ENCODE data around the gene NRARP. TPM values are rescaled to one million over a fixed set of nuclear protein-coding genes. Genes with fewer than 3 reads are reported as not detected.
A peak's percentile ranks its signal among the peaks of the same experiment; 100 is the strongest.

NRARP gene
- total and polyA plus RNA-seq, 4 donors: 0.48 to 1.3 (median 0.93) TPM; not detected in 1

DNA sequence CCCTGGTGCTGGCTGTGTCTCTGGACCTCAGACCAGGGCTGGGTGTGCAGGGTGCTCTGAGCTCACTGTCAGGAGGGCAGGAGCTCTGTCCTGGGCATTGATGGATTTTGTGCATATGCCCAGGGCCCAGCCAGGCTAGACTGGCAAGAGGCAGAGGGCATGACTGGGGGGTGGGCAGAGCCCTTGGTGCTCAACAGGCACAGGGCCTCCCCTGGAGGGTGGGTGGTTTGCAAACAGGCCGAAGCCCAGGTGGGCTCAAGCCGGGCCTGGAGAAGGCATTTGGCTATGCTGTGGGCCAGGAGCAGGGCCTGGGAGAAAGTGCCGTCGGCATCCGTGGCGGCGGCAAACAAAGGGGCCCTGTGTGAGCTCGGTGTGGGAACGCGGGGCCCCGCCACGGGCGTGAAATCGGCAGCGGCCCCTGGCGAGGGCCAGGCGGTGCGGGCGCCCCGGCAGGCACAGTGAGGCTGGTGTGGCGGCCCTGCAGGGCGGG, 1.9 kb upstream of the NRARP start:
- WGBS: 84% methylated on average over 22 of the region's 22 CpGs
- peak; percentile 33 for DNase-seq (ENCODE audit: low spot score)
- H3K27ac ChIP-seq (ENCODE audit: low read depth in 1 of 2, low read length in 2 of 2): no peak overlapping the region

GRCh38 chr9:137303151-137303892, 1.3 kb upstream of the NRARP start:
- Histone ChIP-seq H3K27ac (ENCODE audit: low read depth in 1 of 2, low read length in 2 of 2) (peak overlapping the region in 1 of 2 donors; percentile 50), H3K9ac (ENCODE audit: low read depth in 1 of 2, low read length in 2 of 2) (no peak overlapping the region), H3K9me3 (ENCODE audit: control insufficient read depth in 4 of 4, low read length in 3 of 4) (no peaks in the 10 kb centered on the region), H3K4me3 (ENCODE audit: low read depth in 1 of 3, low read length in 3 of 3) (no peak overlapping the region), H3K27me3 (ENCODE audit: control insufficient read depth in 4 of 4, insufficient read depth in 4 of 4, low read length in 3 of 4) (peaks cover 0 to 3% (median 0%) of the 10 kb centered on the region in 4 donors), H3K36me3 (ENCODE audit: control insufficient read depth in 4 of 4, insufficient read depth in 3 of 4, low read depth in 1 of 4, low read length in 3 of 4) (no peaks in the 10 kb centered on the region), H3K4me1 (ENCODE audit: control insufficient read depth in 4 of 4, insufficient read depth in 4 of 4, low read length in 3 of 4) (peaks cover 13 to 59% (median 28%) of the 10 kb centered on the region in 4 donors)
- 76% methylated on average over 23 of the region's 23 CpGs for WGBS
- TF ChIP-seq FOXA1 (IDR thresholded peaks at IDR 0.05) (no peak), YY1 (IDR thresholded peaks at IDR 0.05) (no peak), NR2F2 (IDR thresholded peaks at IDR 0.05) (no peak), GABPA (IDR thresholded peaks at IDR 0.05 in 1 of 2, conservative IDR thresholded peaks at IDR 0.05 in 1 of 2) (no peak), CTCF (IDR thresholded peaks at IDR 0.05; ENCODE audit: low read depth, low read length, missing input control) (no peak), HNF4A (conservative IDR thresholded peaks at IDR 0.05) (no peak), REST (IDR thresholded peaks at IDR 0.05) (no peak), HNF4G (IDR thresholded peaks at IDR 0.05) (no peak), RAD21 (IDR thresholded peaks at IDR 0.05) (no peak), RXRA (IDR thresholded peaks at IDR 0.05) (no peak), SP1 (IDR thresholded peaks at IDR 0.05) (no peak), EGR1 (IDR thresholded peaks at IDR 0.05; ENCODE audit: low read depth in 2 of 2) (no peak)
- TF ChIP-seq, protein P1, sequence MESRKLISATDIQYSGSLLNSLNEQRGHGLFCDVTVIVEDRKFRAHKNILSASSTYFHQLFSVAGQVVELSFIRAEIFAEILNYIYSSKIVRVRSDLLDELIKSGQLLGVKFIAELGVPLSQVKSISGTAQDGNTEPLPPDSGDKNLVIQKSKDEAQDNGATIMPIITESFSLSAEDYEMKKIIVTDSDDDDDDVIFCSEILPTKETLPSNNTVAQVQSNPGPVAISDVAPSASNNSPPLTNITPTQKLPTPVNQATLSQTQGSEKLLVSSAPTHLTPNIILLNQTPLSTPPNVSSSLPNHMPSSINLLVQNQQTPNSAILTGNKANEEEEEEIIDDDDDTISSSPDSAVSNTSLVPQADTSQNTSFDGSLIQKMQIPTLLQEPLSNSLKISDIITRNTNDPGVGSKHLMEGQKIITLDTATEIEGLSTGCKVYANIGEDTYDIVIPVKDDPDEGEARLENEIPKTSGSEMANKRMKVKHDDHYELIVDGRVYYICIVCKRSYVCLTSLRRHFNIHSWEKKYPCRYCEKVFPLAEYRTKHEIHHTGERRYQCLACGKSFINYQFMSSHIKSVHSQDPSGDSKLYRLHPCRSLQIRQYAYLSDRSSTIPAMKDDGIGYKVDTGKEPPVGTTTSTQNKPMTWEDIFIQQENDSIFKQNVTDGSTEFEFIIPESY (IDR thresholded peaks at IDR 0.05): no peak
- TF ChIP-seq, protein P2, sequence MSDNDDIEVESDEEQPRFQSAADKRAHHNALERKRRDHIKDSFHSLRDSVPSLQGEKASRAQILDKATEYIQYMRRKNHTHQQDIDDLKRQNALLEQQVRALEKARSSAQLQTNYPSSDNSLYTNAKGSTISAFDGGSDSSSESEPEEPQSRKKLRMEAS (IDR thresholded peaks at IDR 0.05): no peak
- DNase-seq (ENCODE audit: low spot score): peak; percentile 34

More for the DNA sequence above, 1.9 kb upstream of the NRARP start:
- no peak overlapping the region for H3K9ac ChIP-seq (ENCODE audit: low read depth in 1 of 2, low read length in 2 of 2)
- H3K36me3 ChIP-seq (ENCODE audit: control insufficient read depth in 4 of 4, insufficient read depth in 3 of 4, low read depth in 1 of 4, low read length in 3 of 4): no peaks in the 10 kb centered on the region
- no peaks in the 10 kb centered on the region for H3K9me3 ChIP-seq (ENCODE audit: control insufficient read depth in 4 of 4, low read length in 3 of 4)
- TF ChIP-seq CTCF (IDR thresholded peaks at IDR 0.05; ENCODE audit: low read depth, low read length, missing input control): no peak
- TF ChIP-seq RXRA (IDR thresholded peaks at IDR 0.05): no peak
- TF ChIP-seq, protein P2 (IDR thresholded peaks at IDR 0.05): no peak
- H3K27me3 ChIP-seq (ENCODE audit: control insufficient read depth in 4 of 4, insufficient read depth in 4 of 4, low read length in 3 of 4): peaks cover 0 to 3% (median 0%) of the 10 kb centered on the region in 4 donors
- H3K4me1 ChIP-seq (ENCODE audit: control insufficient read depth in 4 of 4, insufficient read depth in 4 of 4, low read length in 3 of 4): peaks cover 13 to 53% (median 28%) of the 10 kb centered on the region in 4 donors
- H3K4me3 ChIP-seq (ENCODE audit: low read depth in 1 of 3, low read length in 3 of 3): no peak overlapping the region

Data from liver (tissue), 9 donors.